ENCODE results near the gene RFC2.
"Not testable (repeated sequence)": the region's sequence is repeated elsewhere in the genome, so short reads cannot be mapped to it uniquely, and the experiment has no call there.

RFC2 gene

DNA sequence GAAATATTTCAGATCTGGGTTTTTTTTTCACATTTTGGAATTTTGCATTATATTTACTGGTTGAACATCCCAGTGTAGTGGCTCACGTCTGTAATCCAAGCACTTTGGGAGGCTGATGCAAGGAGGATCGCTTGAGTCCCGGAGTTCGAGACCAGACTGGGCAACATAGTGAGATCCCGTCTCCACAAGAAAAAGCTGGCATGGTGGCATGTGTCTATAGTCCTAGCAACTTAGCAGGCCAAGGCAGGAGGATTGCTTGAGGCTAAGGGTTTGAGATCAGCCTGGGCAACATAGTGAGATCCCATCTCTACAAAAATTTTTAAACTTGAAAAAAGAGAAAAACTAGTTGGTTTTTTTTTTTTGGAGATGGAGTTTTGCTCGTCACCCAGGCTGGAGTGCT, 6.0 kb downstream of the RFC2 start:
- DNase-seq (ENCODE audit: low spot score) = no peak

DNA sequence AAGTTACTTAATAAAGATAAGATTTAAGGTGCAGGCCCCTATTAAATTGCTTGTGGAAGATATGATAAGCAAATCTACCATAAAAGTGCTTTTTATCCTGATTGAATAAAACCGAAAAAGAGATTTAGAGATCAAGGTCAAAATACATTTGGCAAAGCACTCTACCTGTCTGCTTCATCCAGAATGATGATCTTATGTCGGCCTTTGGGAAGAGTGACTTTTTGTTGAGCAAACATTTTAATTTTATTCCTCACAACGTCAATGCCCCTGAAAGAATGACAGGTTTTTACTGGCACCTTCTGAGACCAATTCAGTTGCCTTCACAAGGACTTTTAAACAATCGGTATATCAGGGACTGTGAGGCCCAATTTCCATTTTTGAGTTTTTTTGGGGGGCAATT, 7.7 kb downstream of the RFC2 start:
- DNase-seq (ENCODE audit: low spot score) = no peak

DNA sequence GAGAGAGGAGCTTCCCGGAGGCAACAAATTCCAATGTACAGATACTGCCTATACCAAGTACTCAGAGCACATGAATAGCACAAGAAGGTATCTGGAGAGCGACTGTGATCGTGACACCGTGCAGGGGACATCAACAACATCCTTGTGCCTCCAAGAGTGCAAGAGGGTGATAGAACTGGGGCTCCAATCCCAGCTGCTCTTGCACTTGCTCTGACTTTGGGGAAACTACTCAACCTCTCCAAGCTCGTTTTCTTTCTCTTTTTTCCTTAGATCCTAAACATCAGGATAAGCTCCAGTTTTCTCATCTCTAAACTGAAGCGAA, 12.1 kb downstream of the RFC2 start:
- no peak for DNase-seq (ENCODE audit: low spot score)

DNA sequence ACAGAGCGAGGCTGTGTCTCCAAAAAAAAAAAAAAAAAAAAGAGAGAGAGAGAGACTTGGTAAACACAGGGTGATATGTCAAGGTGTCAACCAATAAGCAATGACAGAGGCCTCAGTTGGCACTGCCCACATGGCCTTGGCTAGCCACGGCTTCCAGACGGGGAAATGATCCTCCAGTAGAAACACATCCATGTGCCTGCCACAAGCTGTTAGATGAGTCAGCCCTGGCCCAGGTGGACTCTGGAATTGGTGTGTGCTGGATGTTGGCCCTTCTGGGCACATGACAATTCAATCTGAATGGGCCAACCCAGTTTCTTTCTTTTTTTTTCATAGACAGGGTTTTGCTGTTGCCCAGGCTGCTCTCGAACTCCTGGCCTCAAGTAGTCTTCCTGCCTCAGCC, 13.7 kb downstream of the RFC2 start:
- DNase-seq (ENCODE audit: low spot score) = no peak

DNA sequence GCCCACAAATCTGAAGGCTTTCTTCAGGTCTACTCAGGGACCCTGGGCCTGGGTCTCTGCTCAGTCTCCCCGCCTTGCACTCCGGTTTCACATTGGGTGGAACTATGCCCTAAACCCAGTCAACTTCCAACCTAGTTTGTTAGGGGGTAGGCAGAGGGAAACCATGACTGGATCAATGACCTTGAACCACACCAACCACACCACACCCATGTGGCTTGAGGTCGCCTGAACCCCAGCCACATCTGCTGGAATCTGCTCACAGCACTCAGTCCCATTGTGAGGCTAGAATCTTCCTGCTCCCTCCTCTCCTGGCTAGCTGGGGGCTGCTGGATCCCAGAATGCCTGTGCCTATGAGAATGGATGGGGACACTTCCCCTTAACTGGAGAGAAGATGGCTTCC, 17.9 kb downstream of the RFC2 start:
- DNase-seq (ENCODE audit: low spot score) = no peak

DNA sequence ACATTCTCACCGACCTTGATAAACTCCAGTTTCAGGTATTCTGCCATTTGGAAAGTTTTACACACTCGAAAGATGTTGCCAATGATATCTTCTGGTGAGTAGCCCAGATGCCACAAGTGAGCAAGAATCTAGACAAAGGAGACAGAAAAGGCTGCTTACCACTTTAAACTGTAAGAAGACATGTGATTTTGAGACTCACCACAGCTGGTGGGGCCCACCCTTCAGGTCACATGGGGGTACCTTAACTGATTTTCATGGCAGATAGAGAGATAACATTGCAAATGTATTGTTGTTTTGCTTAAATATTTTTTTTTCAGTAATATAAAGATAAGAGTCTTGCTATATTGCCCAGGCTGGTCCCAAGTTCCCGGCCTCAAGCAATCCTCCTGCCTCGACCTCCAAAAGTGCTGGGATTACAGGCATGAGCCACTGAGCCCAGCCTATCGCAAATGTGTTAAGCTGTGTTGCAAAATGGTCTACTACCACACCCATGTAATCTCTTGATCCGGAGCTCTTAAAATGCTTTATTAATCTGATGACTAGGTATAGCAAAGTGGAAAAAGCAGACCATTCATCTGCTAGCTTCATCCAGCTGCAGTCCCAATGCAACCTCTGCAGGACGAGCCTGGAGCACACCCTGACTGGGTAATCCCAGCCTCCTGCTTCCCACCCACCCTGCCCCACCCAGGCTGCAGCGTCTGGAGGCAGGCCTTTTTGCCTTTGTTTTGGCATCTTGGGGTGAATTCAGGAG, 18.5 kb downstream of the RFC2 start:
- no peak for DNase-seq (ENCODE audit: low spot score)

DNA sequence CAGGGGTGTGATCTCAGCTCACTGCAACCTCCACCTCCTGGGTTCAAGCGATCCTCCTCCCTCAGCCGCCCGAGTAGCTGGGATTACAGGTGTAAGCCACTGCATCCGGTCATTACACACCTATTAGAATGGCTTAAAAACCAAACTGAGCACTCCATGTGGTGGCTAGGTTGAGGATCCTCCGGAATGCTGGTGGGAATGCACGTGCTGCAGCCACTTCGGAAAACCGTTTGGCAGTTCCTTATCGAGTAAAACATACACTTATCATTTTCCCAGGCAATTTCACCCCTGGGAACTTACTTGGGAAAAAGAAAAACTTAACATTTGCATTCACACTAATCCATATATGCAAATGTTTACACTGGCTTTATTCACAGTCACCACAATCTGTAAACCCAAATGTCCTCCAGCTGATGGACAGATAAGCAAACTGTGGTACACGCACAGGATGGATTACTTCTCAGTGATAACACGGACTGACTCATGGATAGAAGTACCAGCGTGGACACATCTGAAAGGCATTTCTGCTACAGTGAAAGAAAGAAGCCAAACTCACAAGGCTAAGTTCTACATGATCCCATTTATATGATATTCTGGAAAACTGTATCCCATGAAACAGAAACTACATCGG, 20.4 kb downstream of the RFC2 start:
- DNase-seq (ENCODE audit: low spot score) = no peak

DNA sequence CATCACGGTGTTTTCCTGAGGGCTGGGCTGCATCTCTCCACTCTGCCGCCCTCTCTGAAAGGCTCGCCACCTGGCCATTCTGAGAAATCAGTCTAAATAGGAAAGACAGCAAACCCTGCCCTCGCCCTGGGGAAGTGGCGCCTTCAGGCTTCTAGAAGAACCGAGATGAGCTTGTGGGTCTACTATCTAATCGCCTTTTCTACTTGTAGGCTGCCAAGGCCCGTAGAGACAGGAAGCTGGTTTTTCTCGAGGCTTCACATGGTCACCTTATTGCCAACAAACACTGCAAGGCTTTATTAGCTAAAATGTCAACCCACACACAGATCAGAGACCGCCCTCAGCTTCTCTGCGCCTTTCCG, 23.0 kb downstream of the RFC2 start:
- DNase-seq (ENCODE audit: low spot score) = no peak

DNA sequence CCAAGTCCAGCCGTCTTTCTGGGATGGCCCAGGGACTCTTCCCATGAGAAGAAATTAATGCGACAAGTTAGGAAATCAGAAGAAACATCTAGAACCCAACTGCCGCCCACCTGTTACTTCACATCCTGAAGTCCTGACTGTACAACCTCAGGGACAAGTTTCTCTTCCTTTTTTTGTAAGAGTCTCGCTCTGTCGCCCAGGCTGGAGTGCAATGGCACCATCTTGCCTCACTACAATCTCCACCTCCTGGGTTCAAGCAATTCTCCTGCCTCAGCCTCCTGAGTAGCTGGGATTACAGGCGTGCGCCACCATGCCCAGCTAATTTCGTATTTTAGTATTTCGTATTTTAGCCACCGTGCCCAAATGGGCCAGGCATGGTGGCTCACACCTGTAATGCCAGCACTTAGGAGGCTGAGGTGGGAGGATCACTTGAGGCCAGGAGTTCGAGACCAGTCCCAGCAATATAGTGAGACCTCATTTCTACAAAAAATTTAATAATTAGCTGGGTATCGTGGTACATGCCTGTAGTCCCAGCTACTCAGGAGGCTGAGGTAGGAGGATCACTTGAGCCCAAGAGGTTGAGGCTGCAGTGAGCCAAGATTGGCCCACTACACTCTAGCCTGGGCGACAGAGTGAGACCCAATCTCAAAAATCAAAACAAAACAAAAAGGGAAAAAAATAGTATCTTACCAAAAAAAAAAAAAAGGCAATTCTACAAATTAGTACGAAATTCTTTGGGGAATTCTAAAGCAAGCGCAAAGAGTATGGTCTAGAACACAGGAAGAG, 23.6 kb downstream of the RFC2 start:
- no peak for DNase-seq (ENCODE audit: low spot score)

DNA sequence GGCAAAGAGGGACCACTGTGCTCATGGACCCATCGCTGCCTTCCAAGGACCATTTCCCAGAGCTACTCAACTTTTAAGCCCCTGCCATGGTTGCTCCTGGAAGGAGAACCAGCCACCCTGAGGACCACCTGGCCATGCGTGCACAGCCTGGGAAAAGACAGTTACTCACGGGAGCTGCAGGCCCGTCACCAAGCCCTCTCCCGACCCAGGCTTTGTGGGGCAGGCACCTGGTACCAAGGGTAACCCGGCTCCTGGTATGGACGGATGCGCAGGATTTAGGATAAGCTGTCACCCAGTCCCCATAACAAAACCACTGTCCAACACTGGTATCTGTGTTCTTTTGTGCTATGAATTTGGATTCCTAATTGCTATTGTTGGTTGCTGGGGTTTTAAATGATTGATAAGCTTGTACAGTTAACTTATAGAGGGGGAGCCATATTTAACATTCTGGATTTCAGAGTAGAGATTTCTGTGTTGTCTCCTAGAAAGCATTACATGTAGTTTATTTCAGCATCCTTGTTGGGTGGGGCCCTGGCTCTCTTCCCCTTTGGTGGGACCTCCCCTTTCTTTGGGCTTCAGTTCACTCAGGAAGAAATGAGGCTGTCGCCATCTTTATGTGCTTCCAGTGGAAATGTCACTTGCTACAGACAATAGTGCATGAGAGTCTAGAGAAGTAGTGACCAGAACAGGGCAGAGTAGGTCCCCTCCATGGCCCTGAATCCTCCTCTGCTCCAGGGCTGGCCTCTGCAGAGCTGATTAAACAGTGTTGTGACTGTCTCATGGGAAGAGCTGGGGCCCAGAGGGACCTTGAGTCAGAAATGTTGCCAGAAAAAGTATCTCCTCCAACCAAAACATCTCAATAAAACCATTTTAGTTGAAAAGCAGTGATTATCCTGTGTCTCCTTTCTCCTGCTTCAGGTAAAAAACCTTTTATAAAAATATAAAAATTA, 25.0 kb downstream of the RFC2 start:
- DNase-seq (ENCODE audit: low spot score) = no peak

DNA sequence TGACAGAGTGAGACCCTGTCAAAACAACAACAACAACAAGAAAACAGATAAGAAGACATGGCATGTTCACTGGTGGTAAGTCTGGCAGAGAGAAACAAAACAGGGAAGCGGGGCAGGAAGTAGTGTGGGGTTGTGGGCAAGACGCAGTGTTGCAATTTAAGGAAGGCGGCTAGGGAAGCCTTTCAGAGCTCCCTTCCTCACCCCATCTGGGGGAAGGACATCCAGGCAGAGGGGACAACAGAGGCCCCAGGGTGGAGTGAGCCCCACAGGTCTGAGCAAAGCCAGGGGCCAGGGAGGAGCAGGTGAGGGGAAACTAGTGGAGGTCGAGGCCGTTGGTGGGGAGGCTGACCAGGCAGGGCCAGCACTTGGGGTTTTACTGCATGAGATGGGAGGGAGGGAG, 27.6 kb downstream of the RFC2 start:
- no peak for DNase-seq (ENCODE audit: low spot score)

DNA sequence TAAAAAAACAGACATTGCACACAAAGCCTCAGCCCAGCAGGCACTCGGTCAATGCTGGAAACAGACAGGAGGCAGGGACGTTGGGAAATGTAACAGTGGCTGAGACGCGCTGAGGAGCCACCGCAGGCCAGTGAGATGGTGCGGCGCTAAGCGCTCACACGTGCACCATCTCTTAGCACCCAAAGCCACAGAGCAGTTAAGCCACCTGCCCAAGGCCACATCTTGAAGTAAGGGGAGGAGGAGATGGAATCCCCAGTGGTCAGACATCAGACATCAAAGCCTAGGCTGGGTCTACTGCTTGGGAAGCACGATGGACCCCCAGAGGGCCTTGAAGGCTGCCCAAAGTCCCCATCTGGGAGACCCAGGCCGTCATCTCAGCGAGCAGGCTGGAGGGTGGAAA, 28.8 kb downstream of the RFC2 start:
- DNase-seq (ENCODE audit: low spot score) = no peak

DNA sequence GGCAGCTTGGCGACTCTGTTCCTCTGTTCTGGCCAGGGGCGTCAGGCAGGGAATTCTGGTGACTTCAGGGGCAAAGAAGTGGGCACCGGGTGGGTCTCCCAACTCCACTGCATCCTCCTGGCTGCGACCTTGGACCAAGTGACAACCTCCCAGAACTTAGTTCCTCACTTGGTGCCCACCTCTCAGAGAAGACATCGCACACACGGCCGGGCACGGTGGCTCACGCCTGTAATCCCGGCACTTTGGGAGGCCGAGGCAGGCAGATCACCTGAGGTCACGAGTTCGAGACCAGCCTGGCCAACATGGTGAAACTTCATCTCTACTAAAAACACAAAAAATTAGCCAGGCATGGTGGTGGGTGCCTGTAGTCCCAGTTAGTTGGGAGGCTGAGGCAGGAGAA, 29.3 kb downstream of the RFC2 start:
- not testable (repeated sequence) for DNase-seq (ENCODE audit: low spot score)

DNA sequence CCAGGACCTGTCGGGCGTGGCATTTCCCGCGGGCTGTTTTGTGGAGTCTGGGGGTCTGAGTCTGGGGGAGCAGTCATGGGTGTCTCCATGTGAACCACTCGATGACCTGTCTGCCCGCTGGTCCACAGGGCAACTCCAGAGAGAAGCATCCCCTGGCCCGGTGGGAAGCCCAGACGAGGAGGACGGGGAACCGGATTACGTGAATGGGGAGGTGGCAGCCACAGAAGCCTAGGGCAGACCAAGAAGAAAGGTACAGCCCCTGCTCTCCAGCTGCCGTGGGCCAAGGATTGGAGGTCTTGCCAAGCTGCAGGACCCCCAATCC, 29.7 kb downstream of the RFC2 start:
- no peak for DNase-seq (ENCODE audit: low spot score)

DNA sequence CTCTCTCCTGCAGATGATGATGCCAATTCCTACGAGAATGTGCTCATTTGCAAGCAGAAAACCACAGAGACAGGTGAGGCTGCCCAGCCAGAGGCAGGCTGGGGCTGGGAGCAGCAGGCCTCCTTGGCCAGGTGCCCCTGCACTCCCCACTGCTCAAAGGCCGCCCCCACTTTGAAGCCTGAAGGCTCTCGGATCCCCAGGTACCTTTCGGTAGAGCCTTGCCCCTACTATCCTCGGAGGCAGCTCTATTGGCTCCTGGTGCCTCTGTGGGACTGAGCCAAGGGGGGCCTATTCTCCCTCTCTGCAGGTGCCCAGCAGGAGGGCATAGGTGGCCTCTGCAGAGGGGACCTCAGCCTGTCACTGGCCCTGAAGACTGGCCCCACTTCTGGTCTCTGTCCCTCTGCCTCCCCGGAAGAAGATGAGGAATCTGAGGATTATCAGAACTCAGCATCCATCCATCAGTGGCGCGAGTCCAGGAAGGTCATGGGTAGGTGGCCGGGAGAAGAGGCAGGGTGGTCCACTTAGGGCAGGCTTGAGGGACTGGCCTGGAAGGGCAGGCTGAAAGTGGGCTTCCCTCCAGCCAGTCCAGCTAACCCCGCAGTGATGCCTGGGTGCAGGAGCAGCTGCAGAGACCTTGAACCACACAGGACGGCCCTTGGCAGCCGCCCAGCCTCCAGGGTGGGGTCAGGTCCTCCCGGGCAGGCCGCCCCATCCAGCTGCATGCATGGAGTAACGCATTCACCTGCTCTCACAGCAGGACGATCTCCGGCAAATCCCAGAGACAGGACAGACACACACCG, 30.3 kb downstream of the RFC2 start:
- no peak for DNase-seq (ENCODE audit: low spot score)

DNA sequence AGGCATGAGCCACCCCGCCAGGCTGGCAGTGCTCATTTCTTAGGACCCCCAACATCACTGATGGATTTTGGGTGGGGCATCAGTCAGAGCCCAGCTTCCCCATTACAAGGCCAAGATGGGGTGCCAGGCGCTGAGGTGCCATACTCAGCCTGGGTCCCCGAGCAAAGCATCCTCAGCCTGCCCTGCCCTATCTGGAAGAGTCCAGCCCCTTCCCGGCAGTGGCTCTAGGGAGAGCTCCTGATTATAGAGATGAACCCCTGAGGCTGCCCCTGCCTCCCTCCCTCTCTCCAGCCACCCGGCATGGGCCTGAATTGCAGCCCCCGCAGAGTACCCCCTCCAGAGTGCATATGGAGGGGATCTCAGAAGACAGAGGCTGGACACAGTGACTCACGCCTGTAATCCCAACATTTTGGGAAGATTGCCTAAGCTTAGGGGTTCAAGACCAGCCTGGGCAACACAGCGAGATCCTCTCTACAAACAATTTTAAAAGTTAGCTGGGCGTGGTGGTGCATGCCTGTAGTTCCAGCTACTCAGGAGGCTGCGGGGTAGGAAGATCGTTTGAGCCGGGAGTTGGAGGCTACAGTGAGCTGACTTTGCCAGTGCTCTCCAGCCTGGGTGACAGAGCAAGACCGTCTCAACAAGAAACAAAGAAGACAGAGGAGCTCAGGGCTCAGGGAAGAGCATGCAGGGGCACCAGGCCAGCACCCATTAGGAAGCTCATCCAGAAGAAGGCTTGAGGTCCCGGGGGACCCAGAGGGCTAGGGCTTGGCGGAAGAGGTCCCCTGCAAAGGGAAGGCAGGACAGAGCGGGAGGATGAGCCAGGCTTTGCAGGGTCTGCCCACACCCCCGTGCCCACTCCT, 31.1 kb downstream of the RFC2 start:
- DNase-seq (ENCODE audit: low spot score) = no peak

DNA sequence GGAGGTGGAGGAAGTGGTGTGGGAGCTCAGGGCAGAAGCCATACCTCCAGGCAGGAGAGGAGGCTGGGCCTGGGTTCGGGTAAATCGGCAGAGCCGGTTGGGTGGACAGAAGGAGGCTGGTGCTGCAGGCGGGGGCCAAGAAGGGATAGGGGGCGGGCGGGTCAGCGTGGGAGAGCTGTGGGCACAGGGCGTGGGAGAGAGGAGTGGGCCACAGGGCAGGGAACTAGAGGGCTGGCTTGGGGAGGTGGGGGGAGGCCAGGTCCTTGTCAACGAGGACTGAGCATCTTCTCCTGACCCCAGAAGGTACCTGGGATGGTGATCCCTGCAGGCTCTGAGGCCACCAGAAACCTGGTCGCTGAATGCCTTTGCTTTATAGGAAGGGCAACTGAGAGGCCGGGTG, 32.5 kb downstream of the RFC2 start:
- DNase-seq (ENCODE audit: low spot score) = no peak

DNA sequence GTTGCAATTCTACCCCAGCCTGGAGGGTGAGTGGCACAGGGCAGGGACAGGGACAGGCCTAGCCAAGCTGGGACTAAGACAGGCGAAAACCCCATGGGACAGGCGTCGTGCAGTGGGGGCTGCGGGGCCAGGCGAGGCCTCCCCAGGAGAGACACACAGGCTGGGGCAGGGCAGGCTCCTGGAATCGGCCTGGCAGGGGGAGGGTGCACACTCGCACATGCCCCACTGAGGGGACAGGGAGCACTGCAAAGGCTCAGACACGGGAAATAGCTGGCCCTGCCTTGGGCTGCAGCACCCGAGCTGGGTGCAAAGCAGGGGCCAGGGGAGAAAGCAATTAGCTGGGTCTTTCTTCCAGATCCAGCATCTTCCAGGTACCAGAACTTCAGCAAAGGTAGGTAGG, 34.0 kb downstream of the RFC2 start:
- DNase-seq (ENCODE audit: low spot score) = no peak

DNA sequence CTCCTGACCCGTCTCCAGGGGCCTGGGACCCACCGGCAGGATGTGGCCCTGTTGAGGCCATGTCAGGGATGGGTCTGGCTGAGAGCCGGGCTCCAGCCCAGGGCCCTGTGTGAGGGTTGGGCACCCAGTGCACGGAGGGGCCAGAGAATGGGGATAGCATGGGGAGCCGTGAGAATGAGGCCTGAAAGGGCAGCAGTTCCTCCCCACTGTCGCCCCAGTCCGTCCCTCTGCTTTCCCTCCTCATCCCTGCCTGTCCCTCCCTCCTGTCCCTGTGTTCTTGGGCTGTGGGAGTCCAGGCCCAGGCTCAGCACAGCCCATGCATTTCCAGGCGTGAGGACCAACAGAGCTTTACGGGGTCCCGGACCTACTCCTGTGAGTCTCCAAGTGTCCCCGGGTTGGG, 34.8 kb downstream of the RFC2 start:
- no peak for DNase-seq (ENCODE audit: low spot score)

DNA sequence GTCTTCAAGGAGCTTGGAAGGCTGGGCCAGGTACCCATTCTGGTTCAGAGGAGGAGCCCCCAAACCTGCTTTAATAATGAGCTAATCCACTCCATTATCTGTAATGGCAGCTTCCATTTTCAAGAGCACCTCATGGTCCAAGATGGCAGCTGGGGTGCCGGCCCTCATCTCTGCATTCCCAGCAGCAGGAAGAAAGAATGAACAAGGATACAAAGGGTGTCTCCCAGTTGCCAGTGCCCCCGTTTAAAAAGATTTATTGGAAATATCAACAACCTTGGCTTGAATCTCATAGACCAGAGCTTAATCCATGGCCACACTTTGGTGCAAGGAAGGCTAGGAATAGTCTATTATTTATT, 35.9 kb downstream of the RFC2 start:
- no peak for DNase-seq (ENCODE audit: low spot score)
